Measurements from ENCODE around the gene CD4.

- TF ChIP-seq CTCF (IDR thresholded peaks at IDR 0.05) (no peak), EP300 (IDR thresholded peaks at IDR 0.05) (no peak), POLR2A (IDR thresholded peaks at IDR 0.05) (no peak)
These were observed 51.6 kb downstream of the CD4 start, which contains the start of gene GNB3 for GRCh38 chr12:6840761-6841515.

All from upper lobe of left lung (tissue), 4 donors.